ENCODE measurements around the gene CCDC174.

Gene CCDC174

DNA sequence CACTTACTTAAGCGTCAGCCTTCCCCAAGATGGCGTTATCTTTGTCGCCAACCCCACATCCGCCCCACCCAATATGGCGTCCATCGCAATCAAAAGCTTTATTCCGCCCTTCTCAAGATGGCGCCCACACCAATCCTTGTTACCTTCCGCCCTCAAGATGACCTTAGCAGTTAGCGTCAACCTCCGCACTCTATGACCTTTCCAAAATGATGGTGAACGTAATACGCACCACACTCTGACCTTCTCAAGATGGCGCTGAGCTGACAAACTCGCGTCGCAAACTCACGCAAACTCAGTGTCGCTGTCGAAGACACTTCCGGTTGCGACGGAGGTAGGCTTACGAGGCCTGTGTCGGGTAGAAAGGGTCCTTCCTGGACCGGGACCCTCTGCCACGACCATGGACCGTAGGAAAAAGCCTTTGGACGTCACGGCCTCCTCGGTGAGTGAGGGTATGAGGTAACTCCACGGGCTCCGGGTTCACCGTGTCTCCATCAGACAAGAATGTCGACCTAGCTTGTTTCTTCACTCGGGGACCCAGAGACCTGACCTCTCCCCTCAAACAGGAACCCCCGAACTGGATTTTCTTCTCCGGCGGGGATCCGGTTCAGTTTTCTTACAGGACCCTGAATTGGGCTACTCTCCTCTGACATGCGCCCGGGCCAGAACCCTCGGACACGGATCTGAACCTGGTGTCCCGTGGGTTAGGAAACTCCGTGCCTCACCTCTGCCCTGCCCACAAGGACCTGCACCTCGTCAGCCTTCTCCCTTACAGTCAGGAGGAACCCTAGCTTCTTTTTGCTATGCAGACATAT is at the start of gene CCDC174:
TSS of gene CCDC174 (plus strand) at position 323 of the 812 bp plus-strand sequence. CDS start at position 398, 75 bp downstream.
- TF ChIP-seq, protein P1, sequence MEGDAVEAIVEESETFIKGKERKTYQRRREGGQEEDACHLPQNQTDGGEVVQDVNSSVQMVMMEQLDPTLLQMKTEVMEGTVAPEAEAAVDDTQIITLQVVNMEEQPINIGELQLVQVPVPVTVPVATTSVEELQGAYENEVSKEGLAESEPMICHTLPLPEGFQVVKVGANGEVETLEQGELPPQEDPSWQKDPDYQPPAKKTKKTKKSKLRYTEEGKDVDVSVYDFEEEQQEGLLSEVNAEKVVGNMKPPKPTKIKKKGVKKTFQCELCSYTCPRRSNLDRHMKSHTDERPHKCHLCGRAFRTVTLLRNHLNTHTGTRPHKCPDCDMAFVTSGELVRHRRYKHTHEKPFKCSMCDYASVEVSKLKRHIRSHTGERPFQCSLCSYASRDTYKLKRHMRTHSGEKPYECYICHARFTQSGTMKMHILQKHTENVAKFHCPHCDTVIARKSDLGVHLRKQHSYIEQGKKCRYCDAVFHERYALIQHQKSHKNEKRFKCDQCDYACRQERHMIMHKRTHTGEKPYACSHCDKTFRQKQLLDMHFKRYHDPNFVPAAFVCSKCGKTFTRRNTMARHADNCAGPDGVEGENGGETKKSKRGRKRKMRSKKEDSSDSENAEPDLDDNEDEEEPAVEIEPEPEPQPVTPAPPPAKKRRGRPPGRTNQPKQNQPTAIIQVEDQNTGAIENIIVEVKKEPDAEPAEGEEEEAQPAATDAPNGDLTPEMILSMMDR (IDR thresholded peaks at IDR 0.05; ENCODE audit: insufficient read depth, low read depth, low read length, missing control alignments), result no peak

DNA sequence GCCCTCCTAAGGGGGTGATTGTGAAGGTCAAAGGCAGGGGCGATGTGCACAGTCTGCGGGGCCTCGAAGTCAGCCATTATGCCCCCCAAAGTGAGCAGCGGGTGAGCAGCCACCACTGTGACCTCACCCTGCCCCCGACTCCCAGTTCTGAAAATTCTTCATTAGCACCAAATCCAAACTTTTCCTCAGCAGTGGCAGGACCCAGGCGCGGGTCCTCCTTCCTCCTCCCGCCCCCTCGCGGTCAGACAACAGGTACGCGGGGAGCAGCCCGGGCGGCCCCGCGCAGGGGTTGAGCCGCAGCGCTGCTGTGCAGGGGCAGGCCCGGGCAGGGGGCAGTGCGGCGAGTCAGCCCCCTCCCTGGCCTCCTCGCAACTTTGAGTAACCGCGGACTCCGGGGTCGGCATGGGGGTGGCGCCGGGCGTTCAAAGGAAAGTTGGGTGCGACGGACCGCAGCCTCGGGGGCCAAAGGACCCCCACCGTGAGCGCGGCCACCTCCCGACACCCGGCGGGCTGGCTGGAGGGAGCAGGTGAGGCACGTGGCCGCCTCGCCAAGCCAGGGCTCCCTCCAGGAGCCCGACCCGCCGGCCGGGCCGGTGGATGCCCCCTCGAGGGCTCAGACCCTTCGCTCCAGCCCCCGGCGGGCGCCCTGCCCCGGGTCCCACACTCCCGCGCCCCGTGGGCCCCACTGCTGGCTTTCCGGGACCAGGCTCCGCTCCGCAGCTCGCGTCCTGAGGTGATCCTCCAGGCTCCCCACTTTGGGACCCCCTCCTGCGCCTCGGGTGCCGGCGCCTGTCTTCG is 49.4 kb upstream of the CCDC174 start:
- DNase-seq (ENCODE audit: low read depth), result no peak

More for the DNA sequence above, at the start of gene CCDC174:
- peak within 1 kb of the TSS; percentile 82 for H3K4me3 ChIP-seq (ENCODE audit: low read depth, low read length)
- peak; percentile 100 for DNase-seq (ENCODE audit: low read depth)

DNA sequence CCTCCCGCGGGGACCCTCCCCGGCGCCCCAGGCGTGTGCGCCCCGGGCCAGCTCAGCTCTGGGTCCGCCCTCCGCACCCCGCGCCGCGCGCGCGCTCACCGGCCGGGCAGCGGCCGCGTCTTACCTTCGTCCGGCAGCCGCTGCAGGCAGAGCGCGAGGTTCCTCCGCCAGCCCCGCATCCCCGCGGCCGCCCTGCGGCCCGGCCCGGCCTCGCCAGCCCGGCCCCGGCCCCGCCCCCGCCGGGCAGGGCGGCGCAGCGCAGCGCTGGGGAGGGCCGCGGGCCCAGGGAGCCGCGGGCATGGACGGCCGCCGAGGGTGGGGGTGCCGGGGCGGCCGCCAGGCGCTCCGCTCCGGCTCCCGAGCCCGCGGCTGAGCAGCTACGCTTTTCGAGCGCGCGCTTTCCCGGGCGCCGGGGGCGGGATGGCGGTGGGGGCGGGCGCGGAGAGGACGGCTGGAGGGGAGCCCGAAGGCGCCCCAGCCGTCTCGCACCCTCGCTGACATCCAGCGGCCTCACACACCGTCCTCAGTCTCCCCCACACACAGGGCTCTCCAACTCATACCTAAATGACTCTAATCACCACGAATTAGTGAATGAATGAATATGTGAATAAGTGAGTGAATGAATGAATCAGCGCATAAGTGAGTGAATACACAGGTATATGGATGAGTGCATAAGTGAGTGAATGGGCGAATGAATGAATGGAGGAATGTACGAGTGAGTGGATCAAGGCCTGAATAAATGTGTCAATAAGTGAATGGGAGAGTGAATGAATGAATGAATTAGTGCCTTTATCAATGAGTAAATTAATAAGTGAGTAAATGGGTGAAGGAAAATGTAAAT is 48.5 kb upstream of the CCDC174 start:
- no peak overlapping the region for H3K4me3 ChIP-seq (ENCODE audit: low read depth, low read length)
- TF ChIP-seq, protein P1 (IDR thresholded peaks at IDR 0.05; ENCODE audit: insufficient read depth, low read depth, low read length, missing control alignments), result no peak
- DNase-seq (ENCODE audit: low read depth), result no peak

More for the DNA sequence above, 49.4 kb upstream of the CCDC174 start:
- H3K4me3 ChIP-seq (ENCODE audit: low read depth, low read length), result no peak overlapping the region
- TF ChIP-seq, protein P1 (IDR thresholded peaks at IDR 0.05; ENCODE audit: insufficient read depth, low read depth, low read length, missing control alignments), result no peak

DNA sequence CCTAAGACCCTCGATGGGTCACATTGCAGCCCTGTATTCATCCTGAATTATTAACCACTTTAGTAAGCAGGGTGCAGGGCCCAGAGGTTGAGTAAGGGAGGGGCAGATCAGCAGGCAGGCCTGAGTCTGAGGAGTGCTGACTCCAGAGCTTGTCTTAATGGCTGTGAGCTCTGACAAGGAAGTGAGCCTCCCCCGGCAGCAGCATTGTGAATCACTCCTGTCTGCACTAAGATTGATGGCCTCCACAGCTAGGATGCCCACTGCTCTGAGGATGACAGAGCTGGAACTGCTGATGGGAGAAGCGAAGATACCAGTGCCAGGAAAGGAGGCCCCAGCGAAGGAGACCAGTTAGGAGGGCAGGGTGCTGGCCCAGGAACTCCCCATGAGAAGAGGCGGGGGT is 46.5 kb upstream of the CCDC174 start:
- no peak for DNase-seq (ENCODE audit: low read depth)
- no peak overlapping the region for H3K4me3 ChIP-seq (ENCODE audit: low read depth, low read length)
- TF ChIP-seq, protein P1 (IDR thresholded peaks at IDR 0.05; ENCODE audit: insufficient read depth, low read depth, low read length, missing control alignments), result no peak

DNA sequence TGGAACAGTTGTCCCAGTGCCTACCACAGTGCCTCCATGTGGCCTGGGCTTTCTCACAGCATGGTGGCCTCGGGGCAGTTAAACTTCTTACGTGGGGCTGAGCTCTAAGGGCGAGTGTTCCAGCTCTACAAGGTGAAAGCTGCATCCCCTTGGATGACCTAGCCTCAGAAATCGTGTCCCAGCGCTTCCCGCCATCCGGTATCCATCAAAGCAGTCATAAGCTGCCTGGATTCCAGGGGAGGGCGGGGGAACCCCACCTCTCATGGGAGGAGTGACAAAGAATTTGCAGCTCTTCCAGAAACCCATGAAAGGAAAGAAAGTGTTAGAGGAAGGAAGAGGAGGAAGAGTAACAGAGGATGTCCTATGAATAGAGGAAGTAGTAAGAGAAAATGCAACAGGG is 45.8 kb upstream of the CCDC174 start:
- DNase-seq (ENCODE audit: low read depth), result no peak
- TF ChIP-seq, protein P1 (IDR thresholded peaks at IDR 0.05; ENCODE audit: insufficient read depth, low read depth, low read length, missing control alignments), result no peak
- H3K4me3 ChIP-seq (ENCODE audit: low read depth, low read length), result no peak overlapping the region

DNA sequence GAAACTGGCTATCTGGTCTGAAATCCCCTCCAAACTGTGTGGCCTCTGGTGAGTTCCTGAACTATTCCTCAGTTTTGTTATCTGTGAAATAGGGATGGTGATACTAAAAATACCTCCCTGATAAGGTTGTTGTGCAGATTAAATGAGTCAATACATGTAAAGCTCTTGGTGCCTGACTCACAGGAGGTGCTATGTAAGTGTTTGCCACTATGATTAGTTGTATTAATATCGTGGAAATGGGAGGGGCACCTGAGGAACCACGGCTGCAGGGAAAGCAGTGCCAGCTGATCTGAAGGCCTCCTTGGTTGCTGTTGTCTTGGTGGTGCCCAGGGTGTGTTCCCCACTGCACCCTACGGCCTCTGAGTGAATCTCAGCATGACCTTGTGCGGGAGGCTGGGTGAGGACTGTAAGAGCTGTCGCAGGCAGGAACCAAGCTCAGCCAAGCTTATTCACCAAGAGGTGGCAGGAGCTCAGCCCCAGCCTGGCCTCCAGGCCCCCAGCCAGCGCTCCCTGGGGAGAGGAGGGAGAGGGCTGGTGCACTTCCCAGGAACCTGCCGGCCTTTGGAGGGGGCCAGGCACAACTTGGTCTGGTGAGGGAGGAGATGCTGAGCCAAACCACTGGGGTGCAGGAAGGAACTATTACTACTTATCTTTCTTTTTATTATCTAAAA is 44.8 kb upstream of the CCDC174 start:
- H3K4me3 ChIP-seq (ENCODE audit: low read depth, low read length), result no peak overlapping the region
- TF ChIP-seq, protein P1 (IDR thresholded peaks at IDR 0.05; ENCODE audit: insufficient read depth, low read depth, low read length, missing control alignments), result no peak
- no peak for DNase-seq (ENCODE audit: low read depth)
